Measurements from ENCODE around the gene ABHD12. TPM values are rescaled to one million over a fixed set of nuclear protein-coding genes. Genes with fewer than 3 reads are reported as not detected.

Gene ABHD12
- total RNA-seq, 1 donor from 2014 or later: 79.3 TPM

GRCh38 chr20:25279403-25279802 lies 111.2 kb downstream of the ABHD12 start:
- H3K4me3 ChIP-seq (ENCODE audit: low read depth, low read length): no peak overlapping the region
- no peak for DNase-seq (ENCODE audit: low read depth)
- TF ChIP-seq CTCF (conservative IDR thresholded peaks at IDR 0.05; ENCODE audit: low read depth, low read length): no peak

GRCh38 chr20:25278636-25279361 lies 111.8 kb downstream of the ABHD12 start:
- no peak for DNase-seq (ENCODE audit: low read depth)
- TF ChIP-seq CTCF (conservative IDR thresholded peaks at IDR 0.05; ENCODE audit: low read depth, low read length): no peak
- H3K4me3 ChIP-seq (ENCODE audit: low read depth, low read length): no peak overlapping the region

- DNase-seq (ENCODE audit: low read depth): no peak
- no peak overlapping the region for H3K4me3 ChIP-seq (ENCODE audit: low read depth, low read length)
- no peak for TF ChIP-seq CTCF (conservative IDR thresholded peaks at IDR 0.05; ENCODE audit: low read depth, low read length)
Observed at GRCh38 chr20:25277941-25278521, 112.6 kb downstream of the ABHD12 start.

- no peak for DNase-seq (ENCODE audit: low read depth)
- no peak for TF ChIP-seq CTCF (conservative IDR thresholded peaks at IDR 0.05; ENCODE audit: low read depth, low read length)
- H3K4me3 ChIP-seq (ENCODE audit: low read depth, low read length): no peak overlapping the region
Observed at GRCh38 chr20:25277051-25277801, 113.4 kb downstream of the ABHD12 start.

GRCh38 chr20:25276533-25277050 lies 114.0 kb downstream of the ABHD12 start:
- no peak for DNase-seq (ENCODE audit: low read depth)
- no peak overlapping the region for H3K4me3 ChIP-seq (ENCODE audit: low read depth, low read length)

More at GRCh38 chr20:25276533-25277050, 114.0 kb downstream of the ABHD12 start:
- no peak for TF ChIP-seq CTCF (conservative IDR thresholded peaks at IDR 0.05; ENCODE audit: low read depth, low read length)
